ENCODE data around the gene MAFB. TPM values are rescaled to one million over a fixed set of nuclear protein-coding genes. Genes with fewer than 3 reads are reported as not detected.

The MAFB gene
- total and polyA plus RNA-seq, 7 donors: 4.7 to 63.2 (median 11.0) TPM

GRCh38 chr20:40689943-40690835, 1.2 kb upstream of the MAFB start:
- H3K9me3 ChIP-seq: no peaks in the 10 kb centered on the region
- intact Hi-C loops (cut with DNase I): loop anchor here (2.0 to 10.0 kb wide), 6 partner anchors 405 to 1423 kb away; no protein-coding TSS in a partner anchor
- peak; percentile 96 for TF ChIP-seq CTCF (IDR thresholded peaks at IDR 0.05)
- peak overlapping the region; percentile 93 for H3K27ac ChIP-seq
- peak overlapping the region; percentile 76 for H3K4me3 ChIP-seq
- peak; percentile 89 to 95 for DNase-seq
- H3K27me3 ChIP-seq (ENCODE audit: insufficient read depth in 3 of 3, low read length in 2 of 3): peaks cover 0 to 25% (median 10%) of the 10 kb centered on the region in 3 donors
- peak; percentile 60 to 72 (median 63) for ATAC-seq
- 4 to 8% (median 5%) methylated on average over 83 to 84 of the region's 84 CpGs for WGBS, 3 donors
- peaks cover 19% of the 10 kb centered on the region for H3K4me1 ChIP-seq
- no peaks in the 10 kb centered on the region for H3K36me3 ChIP-seq (ENCODE audit: insufficient read depth in 1 of 2, low read depth in 1 of 2)

DNA sequence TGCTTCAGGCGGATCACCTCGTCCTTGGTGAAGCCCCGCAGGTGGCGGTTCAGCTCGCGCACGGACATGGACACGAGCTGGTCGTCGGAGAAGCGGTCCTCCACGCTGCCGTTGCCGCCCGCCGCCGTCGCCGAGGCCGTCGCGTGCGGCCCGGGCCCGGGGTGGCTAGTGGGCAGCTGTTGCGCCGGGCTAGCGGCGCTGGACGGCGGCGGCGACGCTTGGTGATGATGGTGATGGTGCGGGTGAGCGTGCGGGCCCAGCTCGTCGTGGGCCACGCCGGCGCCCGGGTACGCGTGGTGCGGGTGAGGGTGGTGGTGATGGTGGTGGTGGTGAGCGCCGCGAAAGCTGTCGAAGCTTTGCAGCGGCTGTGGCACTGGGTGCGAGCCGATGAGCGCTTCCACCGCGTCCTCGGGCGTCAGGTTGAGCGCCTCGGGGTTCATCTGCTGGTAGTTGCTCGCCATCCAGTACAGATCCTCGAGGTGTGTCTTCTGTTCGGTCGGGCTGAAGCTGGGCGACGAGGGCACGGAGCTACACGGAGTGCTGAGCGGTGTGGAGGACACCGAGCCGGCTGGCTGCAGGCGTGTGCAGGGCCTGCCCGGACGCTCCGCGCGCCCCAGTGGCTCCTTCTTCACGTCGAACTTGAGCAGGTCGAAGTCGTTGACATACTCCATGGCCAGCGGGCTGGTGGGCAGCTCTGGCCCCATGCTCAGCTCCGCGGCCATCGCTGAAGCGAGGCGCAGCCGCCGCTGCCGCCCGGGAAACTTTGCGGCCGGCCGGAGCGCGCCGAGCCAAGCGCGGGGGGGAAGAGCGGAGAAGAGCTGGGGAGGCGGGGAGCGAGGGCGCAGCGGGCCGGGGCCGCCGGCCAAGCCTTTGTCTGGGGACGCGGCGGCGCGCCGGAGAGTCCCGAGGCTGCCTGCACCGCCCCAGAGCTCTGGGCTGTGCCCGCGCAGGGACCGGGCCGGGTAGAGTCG, 622 bp downstream of the MAFB start:
- DNase-seq (peak; percentile 43 to 61), ATAC-seq (peak; percentile 1 to 12 (median 2))
- Histone ChIP-seq H3K4me3 (peak overlapping the region; percentile 76), H3K4me1 (peaks cover 19% of the 10 kb centered on the region), H3K27ac (peak overlapping the region; percentile 93), H3K27me3 (ENCODE audit: insufficient read depth in 3 of 3, low read length in 2 of 3) (peaks cover 0 to 25% (median 10%) of the 10 kb centered on the region in 3 donors), H3K9me3 (no peaks in the 10 kb centered on the region), H3K36me3 (ENCODE audit: insufficient read depth in 1 of 2, low read depth in 1 of 2) (no peaks in the 10 kb centered on the region)
- WGBS, 3 donors: 0 to 1% (median 1%) methylated on average over 92 to 120 of the region's 120 CpGs
- intact Hi-C loops (cut with DNase I): loop anchor here in 1 of 2 donors (10.0 kb wide), 1 partner anchor 404 kb away; no protein-coding TSS in a partner anchor
- no peak for TF ChIP-seq CTCF (IDR thresholded peaks at IDR 0.05)

DNA sequence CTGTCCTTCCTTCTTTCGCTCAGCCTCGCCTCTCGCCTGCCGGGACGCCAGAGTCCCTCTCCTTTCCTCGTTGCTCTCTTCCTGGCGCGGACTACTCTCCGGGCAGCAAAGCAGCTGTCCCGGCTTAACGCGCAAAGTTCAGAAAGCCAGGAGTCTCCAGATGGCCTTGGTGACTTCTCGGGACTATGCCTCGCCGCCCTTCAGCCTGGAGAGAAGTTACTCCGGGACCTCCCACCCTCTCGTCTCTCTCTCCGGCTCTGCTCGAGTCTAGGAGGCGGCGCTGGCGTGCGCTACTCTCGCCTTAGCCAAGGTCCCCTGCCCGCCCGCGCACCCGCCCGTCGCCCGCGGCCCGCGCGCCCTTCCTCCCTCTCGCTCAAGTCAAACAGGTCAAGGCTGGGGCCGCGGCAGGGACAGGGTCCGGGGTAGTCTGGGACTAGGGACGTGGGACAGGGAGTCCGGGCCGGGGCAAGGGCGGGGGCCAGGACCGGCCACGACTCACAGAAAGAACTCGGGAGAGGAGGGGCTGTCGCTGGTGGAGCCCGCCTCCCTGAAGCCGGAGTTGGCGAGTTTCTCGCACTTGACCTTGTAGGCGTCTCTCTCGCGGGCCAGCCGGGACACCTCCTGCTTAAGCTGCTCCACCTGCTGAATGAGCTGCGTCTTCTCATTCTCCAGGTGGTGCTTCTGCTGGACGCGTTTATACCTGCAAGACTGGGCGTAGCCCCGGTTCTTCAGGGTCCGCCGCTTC, 1.5 kb downstream of the MAFB start:
- Histone ChIP-seq H3K4me3 (peak overlapping the region; percentile 76), H3K9me3 (no peaks in the 10 kb centered on the region), H3K36me3 (ENCODE audit: insufficient read depth in 1 of 2, low read depth in 1 of 2) (no peaks in the 10 kb centered on the region), H3K4me1 (peaks cover 19% of the 10 kb centered on the region), H3K27ac (peak overlapping the region; percentile 93), H3K27me3 (ENCODE audit: insufficient read depth in 3 of 3, low read length in 2 of 3) (peaks cover 0 to 18% (median 8%) of the 10 kb centered on the region in 3 donors)
- no peak for TF ChIP-seq CTCF (IDR thresholded peaks at IDR 0.05)
- 1% methylated on average over 40 to 62 of the region's 62 CpGs for WGBS, 3 donors
- intact Hi-C loops (cut with DNase I): loop anchor here (2.0 to 10.0 kb wide), 2 partner anchors 403 to 421 kb away; no protein-coding TSS in a partner anchor
- ATAC-seq (peak; percentile 1 to 32 (median 13)), DNase-seq (peak; percentile 58 to 84)

DNA sequence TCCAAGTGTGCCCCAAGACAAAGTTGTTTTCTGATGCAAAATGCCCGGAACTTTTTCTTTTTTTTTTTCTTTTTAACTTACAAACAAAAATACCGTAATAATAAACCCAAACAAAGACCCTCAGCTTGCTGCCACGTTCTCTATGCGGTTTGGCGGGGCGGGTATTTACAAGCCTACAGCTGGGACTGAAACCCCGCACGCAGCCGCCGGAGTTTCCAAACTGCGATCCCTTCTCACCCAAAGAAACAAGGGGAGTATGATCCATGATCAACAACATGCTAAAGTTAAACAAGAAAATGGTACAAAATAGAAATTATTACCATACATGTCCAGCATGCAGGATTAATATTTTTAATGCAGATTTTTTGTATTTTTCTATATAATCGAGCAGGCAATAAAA, 2.1 kb downstream of the MAFB start:
- peaks cover 0 to 17% (median 4%) of the 10 kb centered on the region in 3 donors for H3K27me3 ChIP-seq (ENCODE audit: insufficient read depth in 3 of 3, low read length in 2 of 3)
- intact Hi-C loops (cut with DNase I): loop anchor here (2.0 to 10.0 kb wide), 2 partner anchors 402 to 420 kb away; no protein-coding TSS in a partner anchor
- WGBS, 3 donors: 11 to 23% (median 18%) methylated on average over 12 of the region's 12 CpGs
- H3K27ac ChIP-seq: peak overlapping the region; percentile 93
- H3K36me3 ChIP-seq (ENCODE audit: insufficient read depth in 1 of 2, low read depth in 1 of 2): no peaks in the 10 kb centered on the region
- peaks cover 19% of the 10 kb centered on the region for H3K4me1 ChIP-seq
- ATAC-seq (no peak), DNase-seq (no peak)
- H3K4me3 ChIP-seq: peak overlapping the region; percentile 76
- TF ChIP-seq CTCF (IDR thresholded peaks at IDR 0.05): no peak
- H3K9me3 ChIP-seq: no peaks in the 10 kb centered on the region
